Measurements from ENCODE around the gene CSTPP1. TPM values are rescaled to one million over a fixed set of nuclear protein-coding genes. Genes with fewer than 3 reads are reported as not detected.

The CSTPP1 gene
- polyA plus RNA-seq, 1 donor from 2014 or later: 46.4 TPM

GRCh38 chr11:46914363-46914762 lies 22.2 kb upstream of the CSTPP1 start:
- H3K27me3 ChIP-seq (ENCODE audit: insufficient read depth, low read depth, low read length): peaks cover 34% of the 10 kb centered on the region
- TF ChIP-seq MXI1 (conservative IDR thresholded peaks at IDR 0.05; ENCODE audit: poor library complexity, severe bottlenecking): no peak
- TF ChIP-seq POLR2AphosphoS5 (IDR thresholded peaks at IDR 0.05): no peak
- TF ChIP-seq SMC3 (conservative IDR thresholded peaks at IDR 0.05; ENCODE audit: poor library complexity): no peak
- no peak for TF ChIP-seq REST (IDR thresholded peaks at IDR 0.05; ENCODE audit: borderline replicate concordance)
- TF ChIP-seq RAD21 (conservative IDR thresholded peaks at IDR 0.05): no peak
- no peak for TF ChIP-seq EP300 (conservative IDR thresholded peaks at IDR 0.05; ENCODE audit: poor library complexity, severe bottlenecking)
- TF ChIP-seq CTCF (IDR thresholded peaks at IDR 0.05; ENCODE audit: poor library complexity, severe bottlenecking): no peak
- no peak for TF ChIP-seq TAF1 (IDR thresholded peaks at IDR 0.05; ENCODE audit: low read depth)
- TF ChIP-seq EZH2 (IDR thresholded peaks at IDR 0.05; ENCODE audit: borderline replicate concordance, insufficient read depth, low read length, poor library complexity, severe bottlenecking): no peak
- no peak overlapping the region for H2AFZ ChIP-seq (ENCODE audit: low read depth, low read length)
- no peaks in the 10 kb centered on the region for H3F3A ChIP-seq (ENCODE audit: insufficient read depth, low read length, poor library complexity, severe bottlenecking)
- H3K4me2 ChIP-seq (ENCODE audit: low read length): no peak overlapping the region
- H3K27ac ChIP-seq (ENCODE audit: low read length): no peak overlapping the region
- no peaks in the 10 kb centered on the region for H3K9me2 ChIP-seq (ENCODE audit: insufficient read depth, low read length)
- H3K4me3 ChIP-seq (ENCODE audit: low read length): no peak overlapping the region
- H3K9ac ChIP-seq (ENCODE audit: low read length): no peak overlapping the region
- H4K20me1 ChIP-seq (ENCODE audit: insufficient read depth): no peaks in the 10 kb centered on the region
- H3K9me3 ChIP-seq (ENCODE audit: low read length): no peaks in the 10 kb centered on the region
- H3K79me2 ChIP-seq (replicated peaks; ENCODE audit: insufficient read depth, low read length): no peaks in the 10 kb centered on the region
- no peaks in the 10 kb centered on the region for H3K36me3 ChIP-seq (ENCODE audit: insufficient read depth, low read length)

GRCh38 chr11:46914910-46915309 lies 21.7 kb upstream of the CSTPP1 start:
- Histone ChIP-seq H3K9ac (ENCODE audit: low read length) (no peak overlapping the region), H3F3A (ENCODE audit: insufficient read depth, low read length, poor library complexity, severe bottlenecking) (no peaks in the 10 kb centered on the region), H4K20me1 (ENCODE audit: insufficient read depth) (no peaks in the 10 kb centered on the region), H3K27me3 (ENCODE audit: insufficient read depth, low read depth, low read length) (peaks cover 37% of the 10 kb centered on the region), H3K4me2 (ENCODE audit: low read length) (no peak overlapping the region), H3K79me2 (replicated peaks; ENCODE audit: insufficient read depth, low read length) (no peaks in the 10 kb centered on the region), H2AFZ (ENCODE audit: low read depth, low read length) (no peak overlapping the region), H3K4me3 (ENCODE audit: low read length) (no peak overlapping the region), H3K9me3 (ENCODE audit: low read length) (no peaks in the 10 kb centered on the region), H3K27ac (ENCODE audit: low read length) (no peak overlapping the region), H3K36me3 (ENCODE audit: insufficient read depth, low read length) (no peaks in the 10 kb centered on the region), H3K9me2 (ENCODE audit: insufficient read depth, low read length) (no peaks in the 10 kb centered on the region)
- no peak for TF ChIP-seq TAF1 (IDR thresholded peaks at IDR 0.05; ENCODE audit: low read depth)
- no peak for TF ChIP-seq MXI1 (conservative IDR thresholded peaks at IDR 0.05; ENCODE audit: poor library complexity, severe bottlenecking)
- no peak for TF ChIP-seq SMC3 (conservative IDR thresholded peaks at IDR 0.05; ENCODE audit: poor library complexity)
- no peak for TF ChIP-seq CTCF (IDR thresholded peaks at IDR 0.05; ENCODE audit: poor library complexity, severe bottlenecking)
- TF ChIP-seq EP300 (conservative IDR thresholded peaks at IDR 0.05; ENCODE audit: poor library complexity, severe bottlenecking): no peak
- no peak for TF ChIP-seq REST (IDR thresholded peaks at IDR 0.05; ENCODE audit: borderline replicate concordance)
- TF ChIP-seq EZH2 (IDR thresholded peaks at IDR 0.05; ENCODE audit: borderline replicate concordance, insufficient read depth, low read length, poor library complexity, severe bottlenecking): no peak
- no peak for TF ChIP-seq RAD21 (conservative IDR thresholded peaks at IDR 0.05)
- TF ChIP-seq POLR2AphosphoS5 (IDR thresholded peaks at IDR 0.05): no peak
